HG03521 (cell line): ENCODE measurements around the gene CD300E.
"Not testable (repeated sequence)": the region's sequence is repeated elsewhere in the genome, so short reads cannot be mapped to it uniquely, and the experiment has no call there.

ENCODE experiments used
- ATAC-seq: cut with Tn5 transposase; IDR thresholded peaks from one replicate; pipeline ENCODE4 v1.9.1; 2021; ENCODE audit warnings: mild to moderate bottlenecking, moderate library complexity; ENCODE audit not compliant: unreplicated experiment

Gene CD300E

GRCh38 chr17:74636541-74637085 is 13.1 kb upstream of the CD300E start:
- ATAC-seq: not testable (repeated sequence)

DNA sequence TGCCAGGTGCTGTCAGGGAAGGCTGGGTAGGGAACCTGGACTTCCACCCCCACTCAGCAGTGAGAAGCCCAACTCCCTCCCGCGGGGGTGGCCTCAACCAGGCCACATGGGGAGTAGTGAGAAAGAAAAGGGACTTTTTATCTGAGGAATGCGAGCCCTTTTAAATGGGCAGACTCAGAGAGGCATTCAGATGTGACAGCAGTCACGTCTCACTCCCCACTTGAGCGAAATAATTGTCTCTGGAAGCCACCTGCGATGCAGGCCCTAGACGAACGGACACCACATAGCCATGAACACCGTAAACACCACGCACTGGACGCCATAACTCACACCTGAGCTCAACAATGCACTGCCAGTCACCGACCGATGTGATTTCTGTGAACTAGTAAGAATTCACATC is 11.9 kb upstream of the CD300E start:
- ATAC-seq: no peak

GRCh38 chr17:74633326-74633725 is 9.8 kb upstream of the CD300E start:
- ATAC-seq: no peak

GRCh38 chr17:74632617-74633016 is 9.1 kb upstream of the CD300E start:
- no peak for ATAC-seq

- ATAC-seq: no peak
Measured at GRCh38 chr17:74631468-74632450, 8.2 kb upstream of the CD300E start.

DNA sequence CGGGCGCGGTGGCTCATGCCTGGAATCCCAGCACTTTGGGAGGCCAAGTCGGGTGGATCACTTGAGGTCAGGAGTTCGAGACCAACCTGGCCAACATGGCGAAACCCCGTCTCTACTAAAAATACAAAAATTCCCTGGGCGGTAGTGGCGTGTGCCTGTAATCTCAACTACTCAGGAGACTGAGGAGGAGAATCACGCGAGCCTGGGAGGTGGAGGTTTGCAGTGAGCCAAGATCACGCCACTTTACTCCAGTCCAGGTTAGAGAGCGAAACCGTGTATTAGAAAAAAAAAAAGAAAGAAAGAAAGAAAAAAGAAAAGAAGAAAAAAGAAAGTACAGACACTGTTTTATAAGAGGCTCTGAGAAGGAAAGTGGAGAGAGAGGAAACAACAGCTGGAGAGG is 6.7 kb upstream of the CD300E start:
- not testable (repeated sequence) for ATAC-seq

GRCh38 chr17:74625661-74626060 is 2.1 kb upstream of the CD300E start:
- ATAC-seq: no peak

- ATAC-seq: no peak
Measured at GRCh38 chr17:74624131-74624530, 593 bp upstream of the CD300E start.

GRCh38 chr17:74619077-74619673 is 4.4 kb downstream of the CD300E start:
- no peak for ATAC-seq

GRCh38 chr17:74618451-74618850 is 5.1 kb downstream of the CD300E start:
- ATAC-seq: no peak

- no peak for ATAC-seq
Measured at GRCh38 chr17:74616696-74617095, 6.8 kb downstream of the CD300E start.

- no peak for ATAC-seq
Measured at GRCh38 chr17:74612046-74612445, 11.5 kb downstream of the CD300E start.

- no peak for ATAC-seq
Measured at GRCh38 chr17:74610108-74610507, 13.4 kb downstream of the CD300E start.

DNA sequence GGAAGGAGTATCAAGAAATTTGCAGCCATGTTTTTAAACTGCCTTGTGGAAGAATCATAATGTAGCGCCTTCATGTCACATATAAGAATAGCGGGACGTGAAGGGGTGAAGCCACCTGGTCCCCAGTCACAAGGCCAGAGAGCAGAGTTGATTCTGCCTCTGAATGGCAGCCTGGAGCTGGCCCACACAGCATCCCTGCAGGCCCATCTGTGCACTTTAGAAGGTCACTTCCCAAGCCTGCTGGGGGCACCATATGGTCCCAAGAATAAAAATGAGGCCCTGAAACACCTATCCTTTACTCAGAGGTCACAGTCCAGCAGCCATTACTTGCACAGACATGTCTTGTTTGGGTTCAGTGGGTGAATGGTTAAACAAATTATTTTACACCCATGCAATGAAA is 15.0 kb downstream of the CD300E start:
- no peak for ATAC-seq

DNA sequence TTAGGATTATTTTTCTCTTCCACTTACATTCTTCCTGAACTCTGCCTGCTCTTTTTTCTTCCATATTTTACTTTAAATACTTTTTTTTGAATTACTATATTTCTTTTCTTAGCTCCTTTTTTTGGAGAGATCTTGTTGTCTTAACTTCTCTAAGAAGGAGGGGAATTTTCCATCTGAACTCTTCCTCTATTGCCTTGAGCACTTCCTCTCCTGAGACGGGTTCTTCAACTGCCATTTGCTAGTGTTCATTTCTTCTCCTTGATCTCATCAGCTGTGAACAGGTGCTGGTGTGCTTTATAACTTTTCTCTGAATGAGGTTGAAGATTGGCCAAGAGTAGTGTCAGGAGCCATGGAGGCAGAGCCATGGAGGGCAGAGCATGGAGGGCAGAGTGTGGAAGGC is 16.3 kb downstream of the CD300E start:
- no peak for ATAC-seq

DNA sequence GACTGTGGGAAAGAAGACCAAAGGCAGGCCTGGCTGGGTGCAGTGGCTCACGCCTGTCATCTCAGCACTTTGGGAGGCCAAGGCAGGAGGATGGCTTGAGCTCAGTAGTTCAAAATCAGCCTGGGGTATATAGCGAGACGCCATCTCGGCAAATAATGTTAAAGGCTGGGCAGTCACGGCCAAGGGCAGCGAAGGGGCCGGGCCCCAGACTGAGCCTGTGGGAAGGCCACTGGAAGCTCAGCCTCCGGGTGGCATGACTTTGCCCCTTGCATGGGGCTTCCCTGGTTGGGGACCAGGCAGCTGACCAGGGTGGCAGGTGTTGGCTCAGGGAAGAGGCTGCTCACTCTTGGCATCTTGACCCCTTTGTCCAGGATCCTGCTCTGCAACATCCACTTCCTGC is 17.5 kb downstream of the CD300E start:
- ATAC-seq: no peak

GRCh38 chr17:74605361-74605760 is 18.2 kb downstream of the CD300E start:
- ATAC-seq: no peak

- no peak for ATAC-seq
Measured at GRCh38 chr17:74604761-74605160, 18.8 kb downstream of the CD300E start.

DNA sequence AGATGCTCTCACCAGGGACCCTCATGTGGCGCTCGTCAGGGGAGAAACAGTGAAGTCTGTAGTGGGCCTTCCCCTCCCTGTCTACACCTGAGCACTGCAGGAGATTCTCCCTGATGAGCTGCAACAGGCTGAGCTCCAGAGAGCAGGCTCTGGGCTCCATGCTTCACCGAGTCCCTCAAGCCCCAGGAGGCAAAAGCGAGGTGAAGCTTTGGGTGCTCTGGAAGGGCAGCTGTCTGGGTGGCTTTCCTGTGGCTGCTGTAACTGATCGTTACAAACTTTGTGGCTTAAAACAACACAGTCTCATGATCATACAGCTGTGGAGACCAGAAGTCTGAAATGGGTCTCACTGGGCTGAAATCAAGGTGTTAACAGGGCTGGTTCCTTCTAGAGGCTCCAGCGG is 19.3 kb downstream of the CD300E start:
- no peak for ATAC-seq

DNA sequence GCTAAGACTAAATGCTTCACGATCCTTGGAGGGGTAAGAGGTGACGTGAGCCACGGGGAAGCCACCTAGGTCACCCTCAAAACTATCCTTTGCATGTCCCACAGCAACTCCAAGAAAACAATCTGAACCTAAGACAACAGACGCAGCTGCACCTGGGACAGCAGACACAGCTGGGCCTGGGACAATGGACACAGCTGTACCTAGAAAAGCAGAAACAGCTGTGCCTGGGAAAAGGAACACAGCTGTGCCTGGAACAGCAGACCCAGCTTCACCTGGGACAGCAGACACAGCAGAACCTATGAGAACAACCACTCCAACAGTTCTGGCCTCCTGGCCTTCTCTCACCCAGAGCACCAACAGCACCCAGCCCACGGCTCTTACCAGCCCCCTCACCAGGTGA is 19.8 kb downstream of the CD300E start:
- ATAC-seq: no peak

- no peak for ATAC-seq
Measured at GRCh38 chr17:74603037-74603635, 20.4 kb downstream of the CD300E start.
